H9 (cell line): ENCODE measurements around the gene TMEM273. TPM values are rescaled to one million over a fixed set of nuclear protein-coding genes. Genes with fewer than 3 reads are reported as not detected.

Experiments used
- DNase-seq: peaks from one replicate; pipeline ENCODE4 v3.0.0-alpha.2; 2017
- H2AFZ ChIP-seq: one replicate; pipeline ENCODE4 v1.6.1; 2013; ENCODE audit warnings: mild to moderate bottlenecking, low read length, control low read depth, moderate library complexity
- H2AK5ac ChIP-seq: 2 replicates; pipeline ENCODE4 v1.6.1; 2013; ENCODE audit warnings: low read length, control low read depth, mixed read lengths; ENCODE audit not compliant: insufficient read length
- H2BK120ac ChIP-seq: one replicate; pipeline ENCODE4 v1.6.1; 2013; ENCODE audit warnings: low read depth, mild to moderate bottlenecking, low read length, control low read depth, inconsistent platforms; ENCODE audit not compliant: poor library complexity, severe bottlenecking
- H2BK12ac ChIP-seq: 2 replicates; pipeline ENCODE4 v1.6.1; 2013; ENCODE audit warnings: low read length, control low read depth, mixed read lengths, low read depth; ENCODE audit not compliant: insufficient read length
- H2BK15ac ChIP-seq: 2 replicates; pipeline ENCODE4 v1.6.1; 2013; ENCODE audit warnings: low read depth, low read length, control low read depth
- H2BK20ac ChIP-seq: one replicate; pipeline ENCODE4 v1.6.1; 2013; ENCODE audit warnings: low read depth, mild to moderate bottlenecking, low read length, control low read depth, inconsistent platforms; ENCODE audit not compliant: poor library complexity, severe bottlenecking
- H2BK5ac ChIP-seq: 2 replicates; pipeline ENCODE4 v1.6.1; 2013; ENCODE audit warnings: low read length, control low read depth, mixed read lengths; ENCODE audit not compliant: insufficient read length
- H3K14ac ChIP-seq: 2 replicates; pipeline ENCODE4 v1.6.1; 2013; ENCODE audit warnings: low read length, control low read depth; ENCODE audit not compliant: insufficient read depth
- H3K18ac ChIP-seq: 2 replicates; pipeline ENCODE4 v1.6.1; 2013; ENCODE audit warnings: low read depth, mild to moderate bottlenecking, mixed read lengths, low read length, control low read depth; ENCODE audit not compliant: insufficient read length
- H3K23ac ChIP-seq: 2 replicates; pipeline ENCODE4 v1.6.1; 2013; ENCODE audit warnings: low read length, control low read depth, mixed read lengths, low read depth; ENCODE audit not compliant: insufficient read length
- H3K23me2 ChIP-seq: 2 replicates; pipeline ENCODE4 v1.6.1; 2013; ENCODE audit warnings: low read depth, mild to moderate bottlenecking, mixed read lengths, low read length, control low read depth; ENCODE audit not compliant: insufficient read length, poor library complexity, severe bottlenecking
- H3K27ac ChIP-seq: 2 replicates; pipeline ENCODE4 v1.5.1; 2013; ENCODE audit warnings: low read length, control low read depth, mixed read lengths, low read depth; ENCODE audit not compliant: insufficient read length
- H3K27me3 ChIP-seq: 2 replicates; pipeline ENCODE4 v1.6.1; 2013; ENCODE audit warnings: low read length, control low read depth, inconsistent platforms; ENCODE audit not compliant: insufficient read depth
- H3K4ac ChIP-seq: 2 replicates; pipeline ENCODE4 v1.6.1; 2013; ENCODE audit warnings: low read depth, mild to moderate bottlenecking, control low read depth, inconsistent platforms, low read length, moderate library complexity
- H3K4me1 ChIP-seq: 2 replicates; pipeline ENCODE4 v1.6.1; 2013; ENCODE audit warnings: low read length, control low read depth, inconsistent platforms; ENCODE audit not compliant: insufficient read depth
- H3K4me2 ChIP-seq: 2 replicates; pipeline ENCODE4 v1.6.1; 2013; ENCODE audit warnings: low read length, control low read depth, mixed read lengths; ENCODE audit not compliant: insufficient read length, insufficient read depth
- H3K56ac ChIP-seq: 2 replicates; pipeline ENCODE4 v1.6.1; 2013; ENCODE audit warnings: low read depth, mild to moderate bottlenecking, mixed read lengths, low read length, control low read depth; ENCODE audit not compliant: insufficient read length
- H3K79me1 ChIP-seq: 2 replicates; pipeline ENCODE4 v1.6.1; 2013; ENCODE audit warnings: low read depth, mild to moderate bottlenecking, moderate library complexity, low read length, control low read depth, inconsistent platforms; ENCODE audit not compliant: insufficient read depth, poor library complexity, severe bottlenecking
- H3K79me2 ChIP-seq: 2 replicates; pipeline ENCODE4 v1.6.1; 2013; ENCODE audit warnings: low read length, control low read depth, inconsistent platforms; ENCODE audit not compliant: insufficient read depth
- H3K9ac ChIP-seq: 2 replicates; pipeline ENCODE4 v1.6.1; 2013; ENCODE audit warnings: low read length, control low read depth, mixed read lengths; ENCODE audit not compliant: insufficient read length; ENCODE audit errors: extremely low read depth
- H3K9me3 ChIP-seq: one replicate; pipeline ENCODE4 v1.6.1; 2013; ENCODE audit warnings: low read depth, low read length, inconsistent platforms; ENCODE audit not compliant: control insufficient read depth
- H3T11ph ChIP-seq: one replicate; pipeline ENCODE4 v1.6.1; 2013; ENCODE audit warnings: mild to moderate bottlenecking, low read length, control low read depth, inconsistent platforms
- H4K20me1 ChIP-seq: one replicate; pipeline ENCODE4 v1.6.1; 2013; ENCODE audit not compliant: control insufficient read depth, insufficient read length, insufficient read depth
- H4K5ac ChIP-seq: 2 replicates; pipeline ENCODE4 v1.6.1; 2013; ENCODE audit warnings: low read depth, mild to moderate bottlenecking, mixed read lengths, low read length, control low read depth; ENCODE audit not compliant: insufficient read length
- H4K8ac ChIP-seq: replicated peaks from 2 replicates; pipeline ENCODE4 v1.6.1; 2013; ENCODE audit warnings: low read length, control low read depth, mixed read lengths, low read depth; ENCODE audit not compliant: insufficient read length
- H4K91ac ChIP-seq: 2 replicates; pipeline ENCODE4 v1.6.1; 2013; ENCODE audit warnings: low read depth, mild to moderate bottlenecking, moderate library complexity, mixed read lengths, low read length, control low read depth; ENCODE audit not compliant: insufficient read length
- H3K27ac Mint-ChIP-seq, 3 experiments: 2 replicates in 2 of 3; 3 replicates in 1 of 3; pipeline ENCODE4 v1.8.0; 2020 to 2021; ENCODE audit warnings: mixed read lengths in 3 of 3, mild to moderate bottlenecking in 1 of 3, moderate library complexity in 1 of 3
- H3K27me3 Mint-ChIP-seq: 2 replicates; pipeline ENCODE4 v1.8.0; 2021; ENCODE audit warnings: low read depth, mild to moderate bottlenecking, moderate library complexity, mixed read lengths
- H3K36me3 Mint-ChIP-seq, 3 experiments: 2 replicates in 2 of 3; 3 replicates in 1 of 3; pipeline ENCODE4 v1.8.0; 2020 to 2021; ENCODE audit warnings: low read depth in 3 of 3, mixed read lengths in 3 of 3; ENCODE audit not compliant: insufficient read depth in 1 of 3
- H3K4me1 Mint-ChIP-seq, 2 experiments: 2 replicates each; pipeline ENCODE4 v1.8.0; 2020; ENCODE audit warnings: mixed read lengths in 2 of 2
- H3K4me3 Mint-ChIP-seq, 2 experiments: 2 replicates in 1 of 2; 3 replicates in 1 of 2; pipeline ENCODE4 v1.8.0; 2020 to 2021; ENCODE audit warnings: mild to moderate bottlenecking in 2 of 2, mixed read lengths in 2 of 2, moderate library complexity in 1 of 2
- H3K9me3 Mint-ChIP-seq, 2 experiments: 2 replicates in 1 of 2; 3 replicates in 1 of 2; pipeline ENCODE4 v1.8.0; 2020; ENCODE audit warnings: mild to moderate bottlenecking in 2 of 2, mixed read lengths in 2 of 2, moderate library complexity in 1 of 2
- CTCF ChIP-seq: fragments of 200-600 bp; sonication (generic); conservative IDR thresholded peaks from 3 replicates; pipeline ENCODE4 v1.8.0; 2021; ENCODE audit warnings: antibody characterized with exemption, mild to moderate bottlenecking
- WGBS: extraction: QIAGEN DNeasy Blood & Tissue Kit; methylation state at CpG from one replicate; pipeline ENCODE4 v1.1.7; 2013; ENCODE audit warnings: missing lambda C conversion rate, low lambda C conversion rate, mixed read lengths; ENCODE audit not compliant: insufficient read length; ENCODE audit errors: extremely low coverage; 5-methylcytosine and 5-hydroxymethylcytosine counted together
- total RNA-seq: library from RNA; stranded (reverse); gene quantifications from 2 replicates; pipeline ENCODE4 v1.2.1, GENCODE V29; 2021

Gene TMEM273
- total RNA-seq, 1 experiment from 2014 or later, result not detected

- no peak overlapping the region for H2BK120ac ChIP-seq
- H3K18ac ChIP-seq, result no peak overlapping the region
- no peaks in the 10 kb centered on the region; the same call in 1 of the 2 replicates for H3K4me1 ChIP-seq
- no peak overlapping the region for H3K27ac ChIP-seq
- H3K79me2 ChIP-seq, result no peaks in the 10 kb centered on the region
- H2BK5ac ChIP-seq, result no peak overlapping the region
- H3K23ac ChIP-seq, result no peak overlapping the region
- no peak overlapping the region for H2AFZ ChIP-seq
- no peak overlapping the region for H3K14ac ChIP-seq
- H3K27me3 Mint-ChIP-seq, result peaks cover 31% of the 10 kb centered on the region
- H4K91ac ChIP-seq, result no peak overlapping the region
- no peak overlapping the region for H3K56ac ChIP-seq
- no peaks in the 10 kb centered on the region for H3K9me3 ChIP-seq
- no peak overlapping the region for H2AK5ac ChIP-seq
- H3K4me3 Mint-ChIP-seq, result no peak overlapping the region
- peaks cover 0 to 13% of the 10 kb centered on the region in 2 experiments; a peak in 1 of 5 replicates for H3K9me3 Mint-ChIP-seq
- DNase-seq, result no peak
- no peak overlapping the region for H3T11ph ChIP-seq
- no peak overlapping the region for H2BK20ac ChIP-seq
- H2BK12ac ChIP-seq, result no peak overlapping the region
- H4K8ac ChIP-seq, result no peak overlapping the region
- no peak overlapping the region for H3K27ac Mint-ChIP-seq
- H4K20me1 ChIP-seq, result no peaks in the 10 kb centered on the region
- no peaks in the 10 kb centered on the region for H3K79me1 ChIP-seq
- TF ChIP-seq CTCF, result no peak
- H3K4ac ChIP-seq, result no peak overlapping the region
- no CpG with 5 or more reads among the region's 3 CpGs for WGBS
- no peaks in the 10 kb centered on the region for H3K27me3 ChIP-seq
- H3K36me3 Mint-ChIP-seq, result no peaks in the 10 kb centered on the region; a peak in 1 of 7 replicates
- no peak overlapping the region for H2BK15ac ChIP-seq
- no peak overlapping the region for H3K4me2 ChIP-seq
- no peak overlapping the region for H4K5ac ChIP-seq
- no peak overlapping the region for H3K9ac ChIP-seq
- no peaks in the 10 kb centered on the region for H3K23me2 ChIP-seq
- H3K4me1 Mint-ChIP-seq, result peaks cover 0 to under 1% of the 10 kb centered on the region in 2 experiments; a peak in 2 of 4 replicates
Measured at GRCh38 chr10:49207113-49207512, 18.9 kb upstream of the TMEM273 start.
